NCI-H82 (cell line): ENCODE results near the gene SYNGR4.

Source experiments
- DNase-seq: peaks from one replicate; lab custom pipeline; 2025; lab: John Stamatoyannopoulos, UW

Gene SYNGR4

GRCh38 chr19:48396016-48396823, 32.1 kb downstream of the SYNGR4 start:
- DNase-seq, result peak; percentile 76

DNA sequence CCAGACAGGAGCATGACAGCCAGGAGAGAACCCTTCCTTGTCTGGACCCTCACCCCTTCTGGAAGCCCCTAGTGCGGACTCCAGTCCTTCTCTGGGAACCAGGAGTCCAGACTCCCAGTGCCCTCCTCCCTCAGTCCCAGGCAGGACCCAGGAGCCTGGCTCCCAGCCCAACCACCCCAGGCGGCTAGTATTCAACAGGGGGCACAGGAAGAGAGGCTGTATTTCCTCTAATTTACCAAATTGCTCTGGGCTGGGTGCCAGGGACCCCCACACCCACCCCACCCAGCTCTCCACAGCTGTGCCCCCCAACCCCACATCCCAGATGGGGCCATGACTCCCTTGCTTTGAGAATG, 32.6 kb downstream of the SYNGR4 start:
- DNase-seq, result no peak

DNA sequence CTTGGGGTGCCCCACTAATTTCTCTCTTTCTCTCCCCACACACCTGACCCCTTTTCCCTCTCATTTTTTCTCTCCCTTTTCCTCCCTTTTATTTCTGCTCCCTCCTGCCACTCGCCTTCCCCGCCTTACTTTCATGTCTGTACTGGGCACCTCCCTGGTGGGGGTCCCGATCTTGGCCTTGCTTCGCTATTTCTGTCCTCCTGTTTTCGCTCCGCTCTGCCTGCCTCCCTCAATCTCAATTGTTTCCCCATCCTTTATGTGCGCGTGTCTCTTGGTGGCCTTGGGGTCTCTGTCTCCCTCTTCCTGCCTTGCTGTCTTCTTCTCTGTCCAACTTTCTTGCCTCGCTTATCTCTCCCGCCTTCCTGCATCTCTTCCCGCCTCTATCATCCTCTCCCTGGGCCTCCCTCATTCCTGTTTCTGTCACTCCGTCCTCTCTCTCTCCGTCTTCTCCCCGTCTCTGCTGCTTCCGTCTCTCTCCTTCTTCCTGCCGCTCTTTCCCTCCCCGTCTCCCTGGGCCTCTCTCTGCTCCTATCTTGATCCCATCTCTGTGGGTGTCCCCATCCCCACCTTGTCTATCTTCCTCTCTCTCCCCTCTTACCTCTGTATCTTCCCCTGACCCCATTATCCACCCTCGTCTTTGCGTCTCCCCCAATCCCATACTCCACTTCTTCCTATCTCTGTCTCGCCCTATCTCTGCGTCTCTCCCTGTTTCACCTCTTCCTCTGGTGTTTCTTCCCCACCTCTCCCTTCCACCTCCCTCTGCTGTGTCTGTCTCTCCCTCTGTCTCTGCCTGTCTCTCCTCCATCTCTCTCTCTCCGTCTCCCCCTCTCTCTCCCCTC, 33.3 kb downstream of the SYNGR4 start:
- no peak for DNase-seq

GRCh38 chr19:48398102-48398374, 33.9 kb downstream of the SYNGR4 start:
- DNase-seq, result peak; percentile 56

DNA sequence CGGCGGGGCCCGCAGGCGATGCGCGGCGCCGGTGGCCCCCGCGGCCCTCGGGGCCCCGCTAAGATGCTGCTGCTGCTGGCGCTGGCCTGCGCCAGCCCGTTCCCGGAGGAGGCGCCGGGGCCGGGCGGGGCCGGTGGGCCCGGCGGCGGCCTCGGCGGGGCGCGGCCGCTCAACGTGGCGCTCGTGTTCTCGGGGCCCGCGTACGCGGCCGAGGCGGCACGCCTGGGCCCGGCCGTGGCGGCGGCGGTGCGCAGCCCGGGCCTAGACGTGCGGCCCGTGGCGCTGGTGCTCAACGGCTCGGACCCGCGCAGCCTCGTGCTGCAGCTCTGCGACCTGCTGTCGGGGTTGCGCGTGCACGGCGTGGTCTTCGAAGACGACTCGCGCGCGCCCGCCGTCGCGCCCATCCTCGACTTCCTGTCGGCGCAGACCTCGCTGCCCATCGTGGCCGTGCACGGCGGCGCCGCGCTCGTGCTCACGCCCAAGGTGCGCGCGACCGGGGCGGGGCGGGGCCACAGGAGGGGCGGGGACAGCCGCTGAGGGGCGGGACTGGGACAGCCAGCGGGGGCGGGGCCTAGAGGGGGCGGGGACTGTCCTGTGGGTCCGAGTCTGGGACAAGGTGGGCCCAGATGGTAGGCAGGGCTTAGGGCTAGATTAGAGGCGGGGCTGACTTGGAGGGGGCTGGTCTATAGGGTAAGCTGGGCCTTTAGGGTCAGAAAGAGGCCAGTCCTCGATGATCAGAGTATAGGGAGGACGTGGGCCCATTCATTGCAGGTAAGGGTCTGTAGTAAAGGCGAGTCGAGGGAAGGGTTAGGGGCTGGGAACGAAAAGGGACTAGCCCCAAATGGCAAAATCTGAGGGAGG, 34.4 kb downstream of the SYNGR4 start:
- peak; percentile 99 for DNase-seq

DNA sequence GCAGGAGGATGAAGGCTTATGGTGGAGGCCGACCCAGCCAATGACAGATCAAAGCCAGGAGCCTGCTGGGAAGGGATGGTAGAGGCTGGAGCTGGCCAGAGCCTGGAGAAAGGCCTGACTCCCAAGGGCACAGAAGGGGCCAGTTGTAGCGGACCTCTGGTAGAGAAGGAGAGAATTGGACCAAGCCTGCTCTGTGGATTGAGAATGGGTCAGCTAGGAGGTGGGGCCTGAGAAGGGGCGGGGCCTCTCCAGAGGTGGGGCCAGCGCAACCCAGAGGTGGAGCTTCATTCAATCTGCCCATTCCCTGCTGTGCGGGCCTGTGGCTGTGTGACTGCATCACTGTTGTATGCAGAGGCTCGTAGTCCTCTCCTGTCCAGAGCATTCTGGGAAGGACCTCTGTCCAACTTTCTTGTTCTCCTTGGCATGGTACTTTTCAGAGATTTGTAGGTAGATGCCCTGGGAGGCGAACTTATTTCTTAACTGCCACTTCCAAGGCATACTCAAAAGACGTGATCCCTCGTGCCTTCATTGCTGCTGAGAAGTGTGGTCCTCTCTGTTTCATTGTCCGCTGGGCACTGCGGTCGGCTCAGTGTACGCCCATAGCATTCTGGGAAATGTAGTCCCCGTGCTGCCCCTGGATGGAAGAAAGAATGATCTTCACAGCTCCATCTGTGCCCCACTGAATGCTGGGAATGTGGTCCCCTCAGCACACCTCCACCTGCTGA, 36.0 kb downstream of the SYNGR4 start:
- peak; percentile 60 for DNase-seq

DNA sequence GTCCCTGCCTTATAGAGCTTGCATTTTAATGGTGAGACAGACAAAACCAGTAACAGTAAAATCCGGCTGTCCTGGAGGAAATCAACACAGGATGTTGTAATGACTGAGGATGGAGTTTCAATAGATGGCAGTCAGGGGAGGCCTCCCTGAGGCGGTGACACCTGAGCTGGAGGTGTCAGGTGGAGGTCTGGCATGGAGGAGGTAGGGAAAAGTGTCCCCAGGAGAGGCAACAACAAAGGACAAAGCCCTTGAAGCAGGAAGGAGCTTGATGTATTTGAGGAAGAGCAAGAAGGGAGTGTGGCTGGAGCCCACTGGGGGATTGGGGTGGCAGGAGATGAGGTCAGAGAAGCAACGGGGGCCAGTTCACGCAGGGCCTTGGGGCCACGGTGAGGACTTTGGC, 37.1 kb downstream of the SYNGR4 start:
- DNase-seq, result no peak

GRCh38 chr19:48403606-48404005, 39.4 kb downstream of the SYNGR4 start:
- peak; percentile 92 for DNase-seq

DNA sequence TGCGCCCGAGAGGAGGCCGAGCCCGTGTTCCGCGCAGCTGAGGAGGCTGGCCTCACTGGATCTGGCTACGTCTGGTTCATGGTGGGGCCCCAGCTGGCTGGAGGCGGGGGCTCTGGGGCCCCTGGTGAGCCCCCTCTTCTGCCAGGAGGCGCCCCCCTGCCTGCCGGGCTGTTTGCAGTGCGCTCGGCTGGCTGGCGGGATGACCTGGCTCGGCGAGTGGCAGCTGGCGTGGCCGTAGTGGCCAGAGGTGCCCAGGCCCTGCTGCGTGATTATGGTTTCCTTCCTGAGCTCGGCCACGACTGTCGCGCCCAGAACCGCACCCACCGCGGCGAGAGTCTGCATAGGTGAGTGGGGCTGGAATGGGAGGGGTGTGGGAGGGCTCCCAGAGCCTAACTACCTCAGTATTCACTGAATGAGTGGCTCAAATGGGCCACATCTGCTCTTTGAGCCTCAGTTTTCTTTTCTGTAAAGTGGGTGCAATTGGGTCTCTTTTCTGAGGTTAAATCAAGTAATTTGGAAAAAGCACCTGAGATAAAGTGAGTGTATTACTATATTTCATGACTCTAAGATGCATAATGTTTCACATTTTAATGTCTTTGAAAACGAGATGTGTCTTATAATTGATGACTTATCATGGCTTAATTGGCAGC, 41.0 kb downstream of the SYNGR4 start:
- no peak for DNase-seq

DNA sequence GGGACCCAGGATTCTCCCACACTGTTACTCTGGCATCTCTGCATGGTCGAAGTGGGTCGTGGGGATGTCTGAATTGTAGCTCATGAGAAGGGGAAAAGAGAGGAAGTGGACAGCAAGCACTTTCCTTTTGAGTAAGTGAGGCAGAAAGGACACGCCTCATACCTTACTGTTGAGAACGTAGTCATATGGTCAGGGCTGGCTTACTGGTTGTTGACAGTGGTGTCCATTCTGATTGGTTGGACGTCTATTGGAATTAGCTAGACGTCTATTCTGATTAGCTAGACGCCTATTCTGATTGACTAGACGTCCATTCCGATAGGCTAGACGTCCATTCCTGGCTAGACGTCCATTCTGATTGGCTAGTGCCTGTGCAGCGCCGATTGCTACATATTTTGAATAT, 41.7 kb downstream of the SYNGR4 start:
- DNase-seq, result peak; percentile 25

- no peak for DNase-seq
Measured at GRCh38 chr19:48413879-48414587, 49.9 kb downstream of the SYNGR4 start.

DNA sequence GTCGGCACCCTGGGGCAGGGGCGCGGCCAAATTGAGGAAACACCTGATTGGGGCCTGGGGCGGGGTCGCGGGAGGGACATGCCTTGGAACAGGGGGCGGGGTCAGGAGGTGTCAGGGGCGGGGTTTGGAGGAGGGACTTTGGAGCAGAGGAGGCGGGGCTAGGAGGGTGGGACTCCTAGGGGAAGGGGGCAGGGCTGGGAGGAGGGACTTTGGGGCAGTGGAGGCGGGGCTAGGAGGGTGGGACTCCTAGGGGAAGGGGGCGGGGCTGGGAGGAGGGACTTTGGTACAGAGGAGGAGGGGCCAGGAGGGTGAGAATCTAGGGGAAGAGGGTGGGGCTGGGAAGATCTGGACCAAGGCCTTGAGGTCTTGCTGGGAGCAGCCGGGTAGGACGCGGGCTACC, 51.2 kb downstream of the SYNGR4 start:
- DNase-seq, result peak; percentile 92

DNA sequence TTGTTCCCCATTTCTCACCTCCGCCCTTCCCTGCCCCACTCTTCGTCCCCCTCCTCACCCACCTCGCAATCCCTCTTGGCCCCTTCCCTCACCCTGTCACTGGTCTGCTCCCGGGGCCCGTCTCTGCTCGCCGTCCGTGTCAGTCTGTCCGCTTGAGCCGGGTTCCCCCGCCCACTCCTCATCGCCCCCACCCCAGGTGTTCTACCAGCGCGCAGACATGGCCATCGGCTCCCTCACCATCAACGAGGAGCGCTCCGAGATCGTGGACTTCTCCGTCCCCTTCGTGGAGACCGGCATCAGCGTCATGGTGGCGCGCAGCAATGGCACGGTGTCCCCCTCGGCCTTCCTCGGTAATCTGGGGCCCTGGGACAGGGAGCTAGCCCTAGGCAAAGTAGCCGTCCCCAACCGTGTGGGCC, 51.6 kb downstream of the SYNGR4 start:
- DNase-seq, result no peak

DNA sequence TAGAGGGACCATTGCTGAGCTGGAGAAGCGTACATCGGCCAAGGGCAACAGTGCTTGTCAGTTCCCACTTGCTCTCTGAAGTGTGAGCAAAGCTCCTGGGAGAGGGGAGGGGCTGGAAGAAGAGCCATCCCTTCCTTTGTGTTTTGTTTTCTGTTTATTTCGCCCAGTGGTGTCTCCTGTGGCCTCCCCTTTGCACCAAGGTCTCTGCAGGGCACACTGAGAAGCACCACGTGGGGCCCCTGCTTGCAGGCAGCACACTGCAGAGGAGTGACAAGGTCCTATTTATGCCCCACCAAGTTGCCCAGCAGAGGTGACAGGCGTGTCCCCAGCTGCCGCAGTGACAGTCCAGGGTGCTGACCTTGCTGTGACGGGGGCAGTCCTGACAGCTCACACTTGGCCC, 53.3 kb downstream of the SYNGR4 start:
- DNase-seq, result no peak

- no peak for DNase-seq
Measured at GRCh38 chr19:48418317-48419064, 54.3 kb downstream of the SYNGR4 start.

DNA sequence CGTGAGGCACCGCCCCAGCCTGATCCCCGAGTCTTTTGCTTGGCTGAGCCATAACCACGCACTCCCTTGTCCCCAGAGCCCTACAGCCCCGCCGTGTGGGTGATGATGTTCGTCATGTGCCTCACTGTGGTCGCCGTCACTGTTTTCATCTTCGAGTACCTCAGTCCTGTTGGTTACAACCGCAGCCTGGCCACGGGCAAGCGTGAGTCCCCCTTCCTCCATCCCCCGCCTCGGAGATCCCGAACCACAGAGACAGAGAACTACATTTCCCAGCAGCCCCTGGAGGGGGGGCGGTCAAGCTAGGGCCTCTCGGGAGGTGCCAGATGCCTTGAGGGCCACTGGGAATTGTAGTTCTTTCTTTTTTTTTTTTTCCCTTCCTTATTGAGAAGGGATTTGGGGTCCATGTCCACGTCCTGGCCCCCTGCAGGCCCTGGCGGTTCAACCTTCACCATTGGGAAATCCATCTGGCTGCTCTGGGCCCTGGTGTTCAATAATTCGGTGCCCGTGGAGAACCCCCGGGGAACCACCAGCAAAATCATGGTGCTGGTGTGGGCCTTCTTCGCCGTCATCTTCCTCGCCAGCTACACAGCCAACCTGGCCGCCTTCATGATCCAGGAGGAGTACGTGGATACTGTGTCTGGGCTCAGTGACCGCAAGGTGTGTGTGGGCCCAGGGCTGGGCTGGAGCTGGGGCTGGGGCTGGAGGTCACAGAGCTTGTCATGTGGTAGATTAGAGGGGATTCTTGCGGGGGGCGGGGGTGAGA, 55.2 kb downstream of the SYNGR4 start:
- DNase-seq, result peak; percentile 87

GRCh38 chr19:48421548-48421947, 57.4 kb downstream of the SYNGR4 start:
- DNase-seq, result no peak

- DNase-seq, result no peak
Measured at GRCh38 chr19:48424694-48425219, 60.6 kb downstream of the SYNGR4 start.
